Raji (cell line): Measurements from ENCODE around the gene SLC35F6.

Experiments used
- POLR2A ChIP-seq: IDR thresholded peaks from 2 replicates; pipeline ENCODE4 v1.6.1; 2011; ENCODE audit warnings: low read depth, low read length, control low read depth; ENCODE audit not compliant: insufficient read depth

SLC35F6 gene

DNA sequence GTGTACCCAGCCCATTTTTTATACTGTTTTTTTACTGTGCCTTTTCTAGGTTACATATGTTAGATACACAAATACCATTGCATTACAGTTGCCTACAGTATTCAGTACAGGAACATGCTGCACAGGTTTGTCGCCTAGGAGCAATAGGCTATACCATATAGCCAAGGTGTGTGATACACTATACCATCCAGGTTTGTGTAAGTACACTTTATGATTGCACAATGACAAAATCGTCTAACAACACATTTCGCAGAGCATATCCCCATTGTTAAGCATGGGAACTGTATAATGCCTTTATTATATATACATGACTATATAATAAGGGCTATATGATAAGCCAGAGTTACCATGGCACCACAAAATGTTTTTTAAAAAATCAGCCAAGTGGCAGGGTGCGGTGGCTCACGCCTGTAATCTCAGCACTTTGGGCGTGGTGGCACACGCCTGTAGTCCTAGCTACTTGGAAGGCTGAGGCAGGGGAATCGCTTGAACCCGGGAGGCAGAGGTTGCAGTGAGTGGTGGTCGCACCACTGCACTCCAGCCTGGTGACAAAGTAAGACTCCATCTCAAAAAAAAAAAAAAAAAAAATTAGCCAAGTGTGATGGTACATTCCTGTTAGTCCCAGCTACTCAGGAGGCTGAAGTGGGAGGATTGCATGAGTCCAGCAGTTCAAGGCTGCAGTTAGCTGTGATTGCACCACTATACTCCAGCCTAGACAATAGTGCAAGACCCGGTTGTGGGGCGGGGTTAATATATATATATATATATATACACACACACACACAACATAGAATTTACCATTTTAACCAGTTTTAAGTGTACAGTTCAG is 19.0 kb downstream of the SLC35F6 start:
- no peak for TF ChIP-seq POLR2A

DNA sequence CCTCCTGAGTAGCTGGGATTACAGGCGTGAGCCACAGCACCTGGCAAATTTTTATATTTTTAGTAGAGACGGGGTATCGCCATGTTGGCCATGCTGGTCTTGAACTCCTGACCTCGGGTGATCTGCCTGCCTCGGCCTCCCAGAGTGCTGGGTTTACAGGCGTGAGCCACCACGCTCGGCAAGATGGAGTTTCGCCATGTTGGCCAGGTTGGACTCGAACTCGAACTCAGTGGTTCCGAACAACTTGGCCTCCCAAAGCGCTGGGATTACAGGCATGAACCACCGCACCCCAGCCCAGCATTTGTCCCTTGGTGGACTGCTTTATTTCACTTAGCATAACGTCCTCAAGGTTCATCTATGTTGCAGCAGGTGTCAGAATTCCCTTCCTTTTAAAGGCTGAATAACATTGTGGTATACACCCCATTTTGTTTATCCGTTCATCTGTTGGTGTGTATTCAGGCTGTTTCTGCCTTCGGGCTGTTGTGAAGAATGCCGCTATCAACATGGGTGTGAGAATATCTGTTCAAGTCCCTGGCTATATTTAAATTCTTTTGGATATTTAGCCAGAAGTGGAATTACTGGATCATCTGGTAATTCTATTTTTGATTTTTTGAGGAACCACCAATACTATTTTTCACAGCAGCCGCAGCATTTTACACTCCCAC is 20.6 kb downstream of the SLC35F6 start:
- no peak for TF ChIP-seq POLR2A

DNA sequence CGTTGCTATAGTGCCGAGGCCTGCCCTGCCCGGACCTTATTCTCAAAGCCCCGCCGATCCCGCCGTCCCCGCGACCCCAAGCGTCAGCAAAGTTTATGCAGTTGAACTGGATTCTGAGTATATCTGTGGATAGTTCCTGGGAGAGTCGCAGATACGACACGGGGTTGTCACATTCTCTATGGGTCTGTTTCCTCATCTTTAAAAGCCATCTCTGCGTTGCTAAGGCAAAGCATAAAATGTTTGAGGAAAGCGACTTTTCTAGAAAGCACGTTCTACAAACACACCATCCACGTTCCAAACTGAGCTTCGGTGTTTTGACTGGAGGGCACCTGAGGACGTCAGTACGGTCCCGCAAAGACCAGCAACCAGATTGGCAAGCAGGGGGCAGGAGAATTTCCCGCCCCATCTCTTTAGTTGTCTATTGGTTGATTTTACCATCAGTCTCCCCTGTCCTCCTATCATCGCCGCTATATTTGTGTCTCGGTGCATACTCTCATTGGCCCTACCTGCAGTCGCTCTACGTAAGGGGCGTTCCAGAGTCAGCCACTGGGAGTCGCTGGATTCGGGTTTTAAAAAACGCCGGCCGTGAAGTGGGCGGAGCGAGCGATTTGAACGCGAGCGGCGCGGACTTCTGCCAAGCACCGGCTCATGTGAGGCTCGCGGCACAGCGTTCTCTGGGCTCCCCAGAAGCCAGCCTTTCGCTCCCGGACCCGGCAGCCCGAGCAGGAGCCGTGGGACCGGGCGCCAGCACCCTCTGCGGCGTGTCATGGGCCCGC is 21.5 kb downstream of the SLC35F6 start, which contains the start of gene CENPA:
TSS of gene CENPA (plus strand) at position 626 of the 776 bp plus-strand sequence. CDS start at position 767, 141 bp downstream.
- TF ChIP-seq POLR2A, result peak; percentile 72

DNA sequence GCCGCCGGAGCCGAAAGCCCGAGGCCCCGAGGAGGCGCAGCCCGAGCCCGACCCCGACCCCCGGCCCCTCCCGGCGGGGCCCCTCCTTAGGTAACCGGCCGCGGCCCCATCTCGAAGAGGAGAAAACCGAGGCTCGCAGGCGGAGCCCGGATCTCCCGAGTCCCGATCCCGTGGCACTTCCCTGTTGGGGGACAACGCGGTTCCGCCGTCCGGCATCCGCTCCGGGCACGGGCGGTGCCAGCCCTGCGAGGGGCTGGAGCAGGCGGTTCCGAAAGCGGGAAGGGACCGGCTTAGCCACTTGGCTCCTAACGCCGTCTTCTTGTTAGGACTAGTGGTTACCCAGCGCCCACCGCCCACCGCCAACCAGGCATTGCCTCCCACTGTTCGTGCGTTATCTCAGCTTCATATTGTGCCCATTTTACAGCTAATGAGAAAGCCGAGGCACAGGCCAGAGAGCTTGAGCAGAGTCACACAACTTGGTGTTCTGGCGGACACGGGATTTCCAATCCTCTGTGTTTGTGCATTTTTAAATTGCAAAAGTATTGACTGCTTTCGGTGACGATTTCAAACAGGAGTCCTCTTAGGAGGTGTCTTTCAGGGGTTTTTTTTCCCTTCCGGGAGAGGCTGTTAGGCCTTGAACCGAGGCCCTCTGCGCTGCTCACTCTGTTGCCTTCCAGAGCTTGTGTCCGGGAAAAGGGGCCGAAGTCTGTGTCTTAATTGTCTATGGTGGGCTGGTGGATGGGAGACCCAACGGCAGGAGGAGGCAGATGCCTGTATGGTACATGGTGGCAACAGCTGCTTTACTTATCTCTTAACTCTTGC is 22.3 kb downstream of the SLC35F6 start:
- no peak for TF ChIP-seq POLR2A

DNA sequence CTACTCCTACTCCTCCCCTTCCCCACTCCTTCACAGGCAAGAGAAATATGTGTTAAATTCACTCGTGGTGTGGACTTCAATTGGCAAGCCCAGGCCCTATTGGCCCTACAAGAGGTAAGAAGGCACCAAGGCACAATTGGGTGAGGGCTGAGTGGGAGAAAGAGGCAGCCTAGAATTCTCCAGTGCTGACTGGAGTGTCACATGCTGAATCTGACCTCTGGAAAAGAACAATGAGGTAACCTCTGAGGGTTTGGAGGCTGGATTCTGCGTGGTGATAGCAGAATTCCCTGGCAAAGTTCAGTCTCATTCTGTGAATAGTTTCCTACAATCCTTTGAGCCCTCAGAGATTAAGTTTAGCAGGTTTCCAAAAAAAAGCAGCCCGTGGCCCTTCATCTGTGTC is 28.6 kb downstream of the SLC35F6 start:
- no peak for TF ChIP-seq POLR2A

DNA sequence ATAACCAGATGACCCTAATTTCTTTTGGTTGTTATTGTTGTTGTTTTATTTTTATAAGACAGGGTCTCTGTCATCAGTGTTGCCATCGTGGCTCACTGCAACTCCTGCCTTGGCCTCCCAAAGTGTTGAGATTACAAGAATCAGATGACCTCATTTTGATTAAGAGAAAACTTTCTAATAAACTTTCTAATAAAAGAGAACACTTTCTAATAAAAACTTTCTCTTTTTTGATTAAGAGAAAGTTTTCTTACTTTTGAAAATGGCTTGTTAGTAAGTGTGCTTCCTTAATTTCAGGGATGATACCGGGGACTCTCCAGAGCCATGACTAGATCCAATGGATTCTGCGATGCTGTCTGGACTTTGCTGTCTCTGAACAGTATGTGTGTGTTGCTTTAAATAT is 29.4 kb downstream of the SLC35F6 start:
- no peak for TF ChIP-seq POLR2A

DNA sequence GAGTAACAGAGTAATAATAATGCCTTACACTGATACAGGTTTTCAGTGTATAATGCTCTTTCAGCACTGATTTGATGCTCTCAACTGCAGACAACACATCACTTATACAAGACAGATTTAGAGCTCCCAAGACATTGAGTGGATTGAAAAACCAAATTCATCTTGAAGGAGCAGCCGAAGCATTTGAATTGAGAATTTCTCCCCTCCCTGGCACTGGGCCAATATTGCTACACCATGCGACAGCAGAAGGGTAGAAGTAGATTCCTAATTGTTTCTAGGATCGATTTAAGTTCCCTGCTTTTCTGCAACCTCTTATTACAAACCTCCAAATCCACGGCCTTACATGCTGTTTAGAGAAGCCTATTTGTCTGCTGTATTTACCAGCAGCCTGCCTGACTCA is 37.2 kb downstream of the SLC35F6 start:
- no peak for TF ChIP-seq POLR2A

DNA sequence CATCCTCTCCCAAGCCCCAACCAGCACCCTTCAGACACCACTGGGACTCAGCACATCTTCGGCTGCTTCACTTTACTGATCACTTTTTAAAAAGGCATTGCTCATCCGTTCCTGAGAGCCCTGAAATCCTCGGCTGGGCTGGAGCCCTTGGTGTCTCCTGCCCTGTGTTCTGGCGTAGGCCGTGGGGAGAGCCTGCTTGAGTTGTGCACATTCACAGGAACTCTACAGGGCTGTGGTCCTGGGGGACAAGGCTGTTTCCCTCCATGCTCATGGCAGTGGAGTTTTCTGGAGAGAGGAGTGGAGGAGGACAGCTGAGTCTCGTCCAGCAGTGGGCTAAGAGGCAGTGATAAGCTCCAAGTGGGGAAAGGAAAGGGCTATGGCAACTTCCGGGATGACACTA is 37.7 kb downstream of the SLC35F6 start:
- no peak for TF ChIP-seq POLR2A

DNA sequence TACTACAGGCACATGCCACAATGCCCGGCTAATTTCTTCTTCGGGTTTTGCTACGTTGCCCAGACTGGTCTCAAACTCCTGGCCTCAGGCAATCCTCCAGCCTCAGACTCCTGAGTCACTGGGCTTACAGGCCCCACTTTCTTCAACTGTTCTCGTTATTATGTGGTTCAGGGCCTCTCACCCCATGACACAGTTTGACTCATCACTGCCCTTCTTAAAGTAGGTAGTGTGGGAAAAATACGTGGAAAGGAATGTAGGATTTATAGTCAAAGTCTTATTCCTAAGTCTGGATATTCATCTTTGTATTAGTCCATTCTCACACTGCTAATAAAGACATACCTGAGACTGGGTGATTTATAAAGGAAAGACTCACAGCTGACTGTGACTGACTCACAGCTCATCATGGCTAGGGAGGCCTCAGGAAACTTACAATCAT is 41.2 kb downstream of the SLC35F6 start:
- no peak for TF ChIP-seq POLR2A

DNA sequence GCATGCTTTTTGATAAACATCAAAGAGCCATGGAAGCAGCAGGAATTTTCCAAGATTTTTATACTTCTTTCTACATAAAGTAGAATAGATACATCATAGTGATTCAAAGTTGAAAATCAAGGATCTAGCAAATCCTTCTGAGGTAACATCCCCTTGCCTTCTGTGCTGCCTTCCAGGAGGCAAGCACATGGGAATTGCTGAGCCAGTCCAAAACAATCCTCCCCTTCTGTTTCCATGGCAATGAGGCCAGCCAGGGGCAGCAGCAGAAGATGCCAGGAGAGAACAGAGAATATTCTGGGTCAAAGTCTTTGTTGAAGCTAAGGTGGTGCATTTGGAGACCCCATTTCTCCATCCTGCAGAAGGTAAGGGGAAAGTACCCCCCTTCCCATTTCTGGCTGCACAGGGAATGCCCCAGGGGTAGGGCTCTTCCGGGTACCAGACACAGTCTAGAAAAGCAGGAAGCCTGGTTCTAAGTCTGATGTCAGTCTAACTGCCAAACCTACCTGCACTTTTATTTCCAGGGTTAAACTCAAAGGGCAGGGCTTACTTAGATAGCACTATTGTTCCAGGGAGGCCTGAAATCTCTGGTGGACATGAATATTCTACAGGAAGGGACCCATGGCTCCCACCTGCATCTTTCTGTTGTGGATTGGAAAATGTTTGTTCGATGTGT is 43.8 kb downstream of the SLC35F6 start:
- TF ChIP-seq POLR2A, result no peak

DNA sequence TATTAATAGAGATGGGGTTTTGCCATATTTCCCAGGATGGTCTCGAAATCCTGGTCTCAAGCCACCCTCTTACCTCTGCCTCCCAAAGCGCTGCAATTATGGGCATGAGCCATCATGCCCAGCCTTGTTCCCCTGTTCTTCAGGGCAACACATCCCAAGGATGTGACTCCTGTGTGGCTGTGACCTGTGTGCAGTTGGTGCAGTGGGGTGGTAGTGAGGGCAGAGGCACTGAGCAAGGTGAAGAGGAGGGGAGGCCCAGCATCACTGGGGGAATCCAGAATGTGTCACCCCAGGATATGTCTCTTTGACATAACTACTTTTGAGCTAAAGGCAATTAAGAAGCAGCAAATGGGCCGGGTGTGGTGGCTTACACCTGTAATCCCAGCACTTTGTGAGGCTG is 45.1 kb downstream of the SLC35F6 start:
- TF ChIP-seq POLR2A, result no peak

DNA sequence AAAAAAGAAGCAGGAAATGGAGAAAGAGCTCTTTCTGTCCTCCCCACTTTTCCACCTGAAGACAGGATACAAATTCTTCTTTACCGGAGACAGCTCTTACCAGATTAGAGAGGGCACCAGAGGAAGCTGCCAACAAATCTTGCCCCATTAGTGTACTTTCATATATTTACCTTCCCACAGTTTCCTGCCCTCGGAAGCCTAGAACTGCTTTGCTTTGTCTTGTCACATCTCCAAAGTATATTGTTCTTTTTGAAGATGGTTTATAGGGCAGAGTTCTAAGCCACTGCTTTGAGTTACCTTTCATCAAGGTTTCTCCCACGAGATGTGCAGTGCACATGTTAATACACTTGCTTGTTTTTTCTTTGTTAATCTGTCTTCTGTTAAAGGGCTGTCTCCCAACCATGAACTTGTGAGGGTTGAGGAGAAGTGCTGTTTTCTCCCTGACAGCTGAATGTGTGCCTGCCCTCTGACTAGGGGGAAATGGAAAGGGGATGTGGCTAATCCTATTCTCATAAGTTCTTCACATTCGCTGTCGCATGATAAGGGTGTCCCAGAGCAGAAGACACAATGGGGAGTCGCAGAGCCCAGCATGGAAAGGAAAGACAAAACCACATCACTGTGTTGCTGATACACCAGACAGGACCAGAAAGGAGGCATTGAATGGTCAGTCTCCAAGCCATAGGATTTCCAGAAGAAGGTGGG is 45.9 kb downstream of the SLC35F6 start:
- no peak for TF ChIP-seq POLR2A

DNA sequence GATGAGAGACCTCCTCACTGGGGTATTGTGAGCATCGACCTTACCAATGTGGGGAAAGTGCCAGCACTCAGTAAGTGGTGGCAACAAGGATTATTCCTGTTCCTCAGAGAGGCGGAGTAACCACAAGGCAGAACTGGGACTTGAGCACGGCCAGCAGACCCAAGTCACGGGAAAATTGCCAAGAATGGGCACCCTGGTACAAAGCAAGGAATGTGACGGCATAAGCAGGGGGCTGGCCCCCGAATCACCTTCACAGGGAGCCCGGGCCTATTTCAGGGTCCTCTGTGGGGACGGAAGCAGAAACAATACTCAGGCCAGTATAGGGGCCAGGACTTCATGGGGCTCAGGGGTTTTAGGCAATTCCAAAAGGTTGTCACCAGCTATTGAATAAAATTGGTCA is 47.2 kb downstream of the SLC35F6 start:
- no peak for TF ChIP-seq POLR2A
